Aorta (tissue), 5 donors: ENCODE data around the gene PDGFB. TPM values are rescaled to one million over a fixed set of nuclear protein-coding genes. Genes with fewer than 3 reads are reported as not detected.

ENCODE experiments used
- ATAC-seq: fragments of 200-7000 bp; cut with Tn5 transposase; one replicate; pipeline ENCODE4 v1.9.1; 2022; ENCODE audit warnings: moderate library complexity; ENCODE audit not compliant: low FRiP score
- DNase-seq, 2 donors: peaks; one replicate each; pipeline ENCODE4 v3.0.0-alpha.2; 2020
- H3K27ac ChIP-seq, 2 donors: one replicate each; pipeline ENCODE4 v1.5.1; 2013; ENCODE audit warnings: low read length in 2 of 2, mild to moderate bottlenecking in 2 of 2, moderate library complexity in 2 of 2, control low read depth in 1 of 2, inconsistent platforms in 1 of 2, low read depth in 1 of 2
- H3K27me3 ChIP-seq, 2 donors: one replicate each; pipeline ENCODE4 v1.6.1; 2013; ENCODE audit warnings: control low read depth in 1 of 2, low read length in 1 of 2, mild to moderate bottlenecking in 1 of 2, moderate library complexity in 1 of 2; ENCODE audit not compliant: insufficient read depth in 2 of 2, control insufficient read depth in 1 of 2
- H3K36me3 ChIP-seq, 2 donors: one replicate each; pipeline ENCODE4 v1.6.1; 2013; ENCODE audit warnings: control low read depth in 1 of 2, low read length in 1 of 2, mild to moderate bottlenecking in 1 of 2; ENCODE audit not compliant: insufficient read depth in 2 of 2, control insufficient read depth in 1 of 2
- H3K4me1 ChIP-seq, 2 donors: one replicate each; pipeline ENCODE4 v1.6.1; 2013; ENCODE audit warnings: low read length in 2 of 2, control low read depth in 1 of 2, mild to moderate bottlenecking in 1 of 2, moderate library complexity in 1 of 2; ENCODE audit not compliant: insufficient read depth in 2 of 2, control insufficient read depth in 1 of 2
- H3K4me3 ChIP-seq, 2 donors: one replicate each; pipeline ENCODE4 v1.5.1; 2013; ENCODE audit warnings: low read length in 2 of 2, control low read depth in 1 of 2, mild to moderate bottlenecking in 1 of 2
- H3K9me3 ChIP-seq: one replicate; pipeline ENCODE4 v1.6.1; 2013; ENCODE audit warnings: mild to moderate bottlenecking, low read length; ENCODE audit not compliant: control insufficient read depth
- WGBS, 2 donors: extraction: QIAGEN DNeasy Blood & Tissue Kit; methylation state at CpG; one replicate each; pipeline ENCODE4 v1.1.7; 2013; 5-methylcytosine and 5-hydroxymethylcytosine counted together
- intact Hi-C, 2 donors: fragments of 100-400 bp; cut with DNase I; formaldehyde crosslinking; loops; one replicate each; pipeline versions ENCODE4 v1.14.2 to v1.15.0; 2022
- polyA plus RNA-seq, 2 donors: library from polyadenylated mRNA; stranded (reverse); fragments of 200-250 nt; gene quantifications; one replicate each; pipeline ENCODE4 v1.2.3, GENCODE V29; 2013
- total RNA-seq, 2 donors: library from RNA; stranded (reverse); fragmentation: NEBNext Ultra II Directional; extraction: Animal tissue kit (Norgen Biotek cat#: 25700); gene quantifications; one replicate each; pipeline ENCODE4 v1.2.1, GENCODE V29; 2021
- donor health status: healthy with polysubstance abuse.
- donor health status: Bipolar disorder and iron deficiency.
- donor health status: DM: no; HTN: no; CAD: no.
- donor health status: DM: no; HTN: no; CAD: no.
- donor health status: DM: yes; HTN: yes; CAD: no.

The PDGFB gene
- total and polyA plus RNA-seq, 4 donors: 0.97 to 20.7 (median 4.3) TPM

DNA sequence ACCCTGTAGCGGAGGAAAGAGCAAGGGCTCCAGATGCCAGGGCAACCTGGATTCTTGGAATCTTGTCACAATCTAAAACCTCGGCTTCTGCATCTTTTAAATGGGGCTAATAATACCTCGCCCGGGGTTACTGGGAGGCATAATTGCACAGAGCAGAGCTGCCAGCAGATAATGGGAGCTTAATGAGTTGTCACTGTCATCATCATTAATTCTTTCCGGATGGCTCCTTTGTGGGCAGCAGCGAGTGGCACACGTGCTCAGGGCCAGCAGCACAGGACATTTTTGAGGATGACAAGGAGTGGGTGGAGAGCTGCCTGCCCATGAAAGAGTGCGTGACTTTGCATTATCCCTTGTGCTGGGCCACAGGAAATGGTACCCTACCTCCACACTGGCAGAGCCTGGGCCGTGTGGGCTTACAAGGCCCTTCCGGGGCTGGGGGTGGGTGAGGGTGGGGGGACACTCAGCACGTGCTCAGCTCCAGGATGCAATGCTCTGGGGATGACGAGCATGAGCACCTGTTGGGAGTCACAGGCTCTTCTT lies 5.7 kb downstream of the PDGFB start:
- DNase-seq: no peak
- intact Hi-C loops: no loop called here
- ATAC-seq: no peak
- no peak overlapping the region for H3K4me3 ChIP-seq
- no peaks in the 10 kb centered on the region for H3K27me3 ChIP-seq
- H3K4me1 ChIP-seq: no peaks in the 10 kb centered on the region
- H3K9me3 ChIP-seq: no peaks in the 10 kb centered on the region
- H3K36me3 ChIP-seq: no peaks in the 10 kb centered on the region
- H3K27ac ChIP-seq: no peak overlapping the region
- WGBS, 2 donors: 85 to 90% methylated on average over 12 of the region's 12 CpGs

GRCh38 chr22:39238561-39238960 lies 6.2 kb downstream of the PDGFB start:
- WGBS, 2 donors: 92% methylated on average over 8 of the region's 8 CpGs
- no peak for ATAC-seq
- H3K27me3 ChIP-seq: no peaks in the 10 kb centered on the region
- no peaks in the 10 kb centered on the region for H3K4me1 ChIP-seq
- H3K36me3 ChIP-seq: no peaks in the 10 kb centered on the region
- H3K4me3 ChIP-seq: no peak overlapping the region
- intact Hi-C loops: no loop called here
- H3K27ac ChIP-seq: no peak overlapping the region
- no peaks in the 10 kb centered on the region for H3K9me3 ChIP-seq
- DNase-seq: no peak

GRCh38 chr22:39238101-39238466 lies 6.7 kb downstream of the PDGFB start:
- no peak overlapping the region for H3K27ac ChIP-seq
- no peak overlapping the region for H3K4me3 ChIP-seq
- ATAC-seq (no peak), DNase-seq (no peak)
- H3K9me3 ChIP-seq: no peaks in the 10 kb centered on the region
- no peaks in the 10 kb centered on the region for H3K4me1 ChIP-seq
- no peaks in the 10 kb centered on the region for H3K27me3 ChIP-seq
- intact Hi-C loops: no loop called here
- H3K36me3 ChIP-seq: no peaks in the 10 kb centered on the region
- WGBS, 2 donors: 88 to 91% methylated on average over 5 of the region's 5 CpGs

DNA sequence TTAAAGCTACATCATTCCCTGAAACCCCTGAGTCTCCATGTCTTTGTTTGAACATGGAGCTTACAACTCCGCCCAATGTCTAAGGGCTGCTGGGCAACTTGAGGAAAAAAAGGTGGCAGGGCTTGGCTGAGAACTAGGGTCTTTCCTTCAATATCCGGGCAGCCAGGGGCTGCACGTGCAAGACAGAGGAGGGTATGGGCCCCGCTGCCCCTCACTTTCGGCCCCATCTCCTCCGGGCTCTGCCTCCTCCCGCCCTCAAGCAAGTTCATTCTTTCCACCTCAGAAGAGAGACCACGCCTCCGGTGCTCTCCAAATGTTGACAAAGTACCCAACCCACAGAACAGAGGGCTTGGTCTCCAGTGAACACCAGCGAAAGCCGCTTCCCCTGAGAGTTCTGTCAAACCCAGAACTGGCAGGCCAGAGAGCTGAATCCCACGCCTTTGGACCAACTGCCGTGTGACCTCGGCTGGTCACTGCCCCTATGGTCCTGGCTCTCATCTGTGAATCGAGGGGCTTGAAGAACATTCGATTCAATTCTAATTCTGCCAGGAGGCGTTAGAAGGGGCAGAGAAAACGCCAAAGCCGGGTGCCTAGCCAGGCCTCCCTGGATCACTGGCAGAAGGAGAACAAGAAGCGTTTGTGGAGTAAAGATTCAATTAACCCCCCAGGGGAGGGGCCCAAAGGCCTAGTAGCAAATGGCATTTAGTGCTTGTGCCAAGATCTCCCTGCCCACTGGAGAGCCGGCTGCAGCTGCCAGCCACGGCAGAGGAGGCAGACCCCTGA lies 7.3 kb downstream of the PDGFB start:
- ATAC-seq (no peak), DNase-seq (no peak)
- Histone ChIP-seq H3K9me3 (no peaks in the 10 kb centered on the region), H3K4me1 (no peaks in the 10 kb centered on the region), H3K4me3 (no peak overlapping the region), H3K36me3 (no peaks in the 10 kb centered on the region), H3K27ac (no peak overlapping the region), H3K27me3 (no peaks in the 10 kb centered on the region)
- 36 to 48% methylated on average over 22 of the region's 22 CpGs for WGBS, 2 donors
- intact Hi-C loops: no loop called here

GRCh38 chr22:39236321-39237317 lies 8.2 kb downstream of the PDGFB start:
- H3K4me3 ChIP-seq: no peak overlapping the region

GRCh38 chr22:39234867-39235687 lies 9.7 kb downstream of the PDGFB start:
- Histone ChIP-seq H3K27me3 (no peaks in the 10 kb centered on the region), H3K27ac (no peak overlapping the region), H3K4me3 (no peak overlapping the region), H3K4me1 (no peaks in the 10 kb centered on the region), H3K36me3 (no peaks in the 10 kb centered on the region), H3K9me3 (no peaks in the 10 kb centered on the region)
- intact Hi-C loops: no loop called here
- no peak for DNase-seq
- WGBS, 2 donors: 76 to 79% methylated on average over 27 to 29 of the region's 29 CpGs
- ATAC-seq: peak; percentile 33

More at GRCh38 chr22:39236321-39237317, 8.2 kb downstream of the PDGFB start:
- H3K27ac ChIP-seq: no peak overlapping the region
- 35 to 38% methylated on average over 37 of the region's 37 CpGs for WGBS, 2 donors
- intact Hi-C loops: no loop called here
- ATAC-seq (no peak), DNase-seq (no peak)
- H3K27me3 ChIP-seq: no peaks in the 10 kb centered on the region
- H3K4me1 ChIP-seq: no peaks in the 10 kb centered on the region
- no peaks in the 10 kb centered on the region for H3K36me3 ChIP-seq
- no peaks in the 10 kb centered on the region for H3K9me3 ChIP-seq

DNA sequence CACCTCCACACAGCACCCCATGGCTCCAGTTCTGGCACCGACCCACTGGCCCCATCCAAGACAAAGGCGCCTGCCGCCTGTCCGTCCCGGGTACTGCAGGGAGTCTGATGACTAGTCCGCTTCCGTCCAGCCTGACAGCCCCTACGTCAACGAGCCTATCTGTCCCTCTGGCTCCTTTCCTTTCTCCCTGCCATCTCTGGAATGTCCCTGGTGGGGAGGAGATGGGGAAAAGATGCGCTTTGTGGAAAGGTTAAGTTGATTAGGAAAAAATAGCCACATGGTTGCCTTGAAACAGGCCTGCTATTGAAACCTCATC lies 10.4 kb downstream of the PDGFB start:
- no peak overlapping the region for H3K4me3 ChIP-seq
- intact Hi-C loops: no loop called here
- no peaks in the 10 kb centered on the region for H3K9me3 ChIP-seq
- DNase-seq (no peak), ATAC-seq (peak; percentile 30)
- no peaks in the 10 kb centered on the region for H3K36me3 ChIP-seq
- 85% methylated on average over 10 of the region's 10 CpGs for WGBS, 2 donors
- no peaks in the 10 kb centered on the region for H3K4me1 ChIP-seq
- no peaks in the 10 kb centered on the region for H3K27me3 ChIP-seq
- no peak overlapping the region for H3K27ac ChIP-seq

DNA sequence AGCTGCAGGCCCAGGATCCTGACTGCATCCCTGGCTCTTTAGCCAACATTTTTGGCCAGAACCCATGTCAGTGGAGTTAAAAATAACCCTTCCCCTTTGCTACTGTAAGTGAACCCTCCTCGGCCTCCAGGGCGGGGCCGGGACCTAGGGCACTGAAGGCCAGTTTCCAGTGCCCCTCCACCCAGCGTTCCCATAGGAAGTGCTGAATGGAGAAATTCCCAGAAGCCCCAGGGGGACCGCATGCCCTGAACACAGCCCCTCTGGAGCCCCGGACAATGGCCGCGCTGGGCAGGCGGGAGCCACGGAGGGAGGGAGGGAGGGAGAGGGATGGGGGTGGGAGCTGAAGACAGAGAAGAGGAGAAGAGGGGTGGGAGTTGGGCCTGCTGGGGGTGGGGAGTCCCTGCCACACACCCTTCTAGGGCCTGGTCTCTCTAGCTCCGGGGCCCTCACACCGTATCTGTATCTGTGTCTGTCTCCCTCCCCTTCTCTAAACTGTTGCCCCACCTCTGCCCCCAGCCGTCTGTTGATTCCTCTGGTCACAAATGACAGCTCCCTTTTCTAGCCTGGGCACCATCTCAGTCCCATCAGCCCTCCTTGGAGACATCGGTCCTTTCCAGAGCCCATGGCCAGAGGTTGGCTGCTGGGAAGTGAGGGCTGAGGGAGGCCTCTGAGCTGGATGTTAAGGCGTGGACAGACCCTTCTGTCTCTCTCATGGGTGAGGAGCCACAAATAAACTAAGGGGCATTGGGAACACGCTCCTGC lies 10.9 kb downstream of the PDGFB start:
- no peak for ATAC-seq
- Histone ChIP-seq H3K36me3 (no peaks in the 10 kb centered on the region), H3K27me3 (no peaks in the 10 kb centered on the region), H3K27ac (no peak overlapping the region), H3K9me3 (no peaks in the 10 kb centered on the region), H3K4me3 (no peak overlapping the region), H3K4me1 (no peaks in the 10 kb centered on the region)
- intact Hi-C loops: no loop called here
- no peak for DNase-seq
- WGBS, 2 donors: 69 to 73% methylated on average over 15 to 16 of the region's 16 CpGs
